Colonic mucosa (tissue), 4 donors: ENCODE measurements around the gene RAB9A. TPM values are rescaled to one million over a fixed set of nuclear protein-coding genes. Genes with fewer than 3 reads are reported as not detected.

Experiments
- DNase-seq: peaks from one replicate; pipeline ENCODE4 v3.0.0-alpha.2; 2020
- H3K27ac ChIP-seq: fragments of 200-600 bp; one replicate; pipeline ENCODE4 v1.8.0; 2021
- H3K27me3 ChIP-seq: fragments of 200-600 bp; one replicate; pipeline ENCODE4 v1.8.0; 2021
- H3K36me3 ChIP-seq: fragments of 200-600 bp; one replicate; pipeline ENCODE4 v1.8.0; 2021
- H3K4me1 ChIP-seq: fragments of 200-600 bp; one replicate; pipeline ENCODE4 v1.8.0; 2021; ENCODE audit warnings: mild to moderate bottlenecking
- H3K4me3 ChIP-seq: fragments of 200-600 bp; one replicate; pipeline ENCODE4 v1.8.0; 2021
- H3K9ac ChIP-seq, 2 donors: one replicate each; pipeline ENCODE4 v1.7.0; 2013; ENCODE audit warnings: control low read depth in 2 of 2, low read depth in 2 of 2, low read length in 2 of 2
- H3K9me3 ChIP-seq: fragments of 200-600 bp; one replicate; pipeline ENCODE4 v1.8.0; 2021
- CTCF ChIP-seq: fragments of 200-600 bp; IDR thresholded peaks from one replicate; pipeline ENCODE4 v1.8.0; 2022; ENCODE audit warnings: antibody characterized with exemption, mild to moderate bottlenecking
- intact Hi-C: fragments of 100-400 bp; cut with DNase I; formaldehyde crosslinking; loops from one replicate; pipeline ENCODE4 v1.14.1; 2022
- total RNA-seq, 2 donors: library from RNA; stranded (reverse); fragmentation: NEBNext Ultra II Directional in 1 of 2; extraction: Animal tissue kit (Norgen Biotek cat#: 25700) in 1 of 2; gene quantifications; one replicate each; pipeline ENCODE4 v1.2.1, GENCODE V29; 2021
- donor health status: healthy.
- donor health status: DM: no; HTN: no; CAD: no.
- donor health status: DM: no; HTN: no; CAD: no.

Gene RAB9A
- total RNA-seq, 2 donors from 2014 or later = 23.0 to 67.1 TPM

GRCh38 chrX:13716455-13716854 is 27.5 kb downstream of the RAB9A start:
- TF ChIP-seq CTCF = no peak
- Histone ChIP-seq H3K4me1 (no peaks in the 10 kb centered on the region), H3K36me3 (peaks cover 5% of the 10 kb centered on the region), H3K9ac (no peak overlapping the region), H3K4me3 (no peak overlapping the region), H3K27ac (no peak overlapping the region), H3K27me3 (no peaks in the 10 kb centered on the region), H3K9me3 (no peaks in the 10 kb centered on the region)
- DNase-seq = no peak
- intact Hi-C loops = no loop called here

GRCh38 chrX:13716905-13717304 is 28.0 kb downstream of the RAB9A start:
- Histone ChIP-seq H3K9me3 (no peaks in the 10 kb centered on the region), H3K36me3 (peaks cover 5% of the 10 kb centered on the region), H3K4me3 (no peak overlapping the region), H3K4me1 (no peaks in the 10 kb centered on the region), H3K27ac (no peak overlapping the region), H3K27me3 (no peaks in the 10 kb centered on the region), H3K9ac (no peak overlapping the region)
- DNase-seq = no peak
- intact Hi-C loops = no loop called here
- no peak for TF ChIP-seq CTCF

GRCh38 chrX:13717700-13718472 is 29.0 kb downstream of the RAB9A start:
- Histone ChIP-seq H3K4me1 (no peaks in the 10 kb centered on the region), H3K27ac (no peak overlapping the region), H3K4me3 (no peak overlapping the region), H3K9me3 (no peaks in the 10 kb centered on the region), H3K27me3 (no peaks in the 10 kb centered on the region), H3K9ac (no peak overlapping the region), H3K36me3 (peaks cover 5% of the 10 kb centered on the region)
- intact Hi-C loops = no loop called here
- TF ChIP-seq CTCF = no peak
- no peak for DNase-seq

GRCh38 chrX:13719192-13719856 is 30.4 kb downstream of the RAB9A start:
- H3K4me3 ChIP-seq = no peak overlapping the region
- no peak for TF ChIP-seq CTCF
- no peak overlapping the region for H3K27ac ChIP-seq
- peaks cover 5% of the 10 kb centered on the region for H3K36me3 ChIP-seq
- no peaks in the 10 kb centered on the region for H3K4me1 ChIP-seq
- no peak overlapping the region for H3K9ac ChIP-seq
- no peak for DNase-seq
- H3K27me3 ChIP-seq = no peaks in the 10 kb centered on the region
- H3K9me3 ChIP-seq = no peaks in the 10 kb centered on the region
- intact Hi-C loops = no loop called here

- Histone ChIP-seq H3K9me3 (no peaks in the 10 kb centered on the region), H3K4me3 (no peak overlapping the region), H3K27ac (no peak overlapping the region), H3K27me3 (no peaks in the 10 kb centered on the region), H3K36me3 (peaks cover 5% of the 10 kb centered on the region), H3K4me1 (no peaks in the 10 kb centered on the region), H3K9ac (no peak overlapping the region)
- DNase-seq = no peak
- no peak for TF ChIP-seq CTCF
- intact Hi-C loops = no loop called here
Observed at GRCh38 chrX:13721371-13721770, 32.4 kb downstream of the RAB9A start.
